H9 (cell line): ENCODE measurements around the gene ACTL8. TPM values are rescaled to one million over a fixed set of nuclear protein-coding genes. Genes with fewer than 3 reads are reported as not detected.

Source experiments
- DNase-seq: peaks from one replicate; pipeline ENCODE4 v3.0.0-alpha.2; 2017
- H2AFZ ChIP-seq: one replicate; pipeline ENCODE4 v1.6.1; 2013; ENCODE audit warnings: mild to moderate bottlenecking, low read length, control low read depth, moderate library complexity
- H2AK5ac ChIP-seq: 2 replicates; pipeline ENCODE4 v1.6.1; 2013; ENCODE audit warnings: low read length, control low read depth, mixed read lengths; ENCODE audit not compliant: insufficient read length
- H2BK120ac ChIP-seq: one replicate; pipeline ENCODE4 v1.6.1; 2013; ENCODE audit warnings: low read depth, mild to moderate bottlenecking, low read length, control low read depth, inconsistent platforms; ENCODE audit not compliant: poor library complexity, severe bottlenecking
- H2BK12ac ChIP-seq: 2 replicates; pipeline ENCODE4 v1.6.1; 2013; ENCODE audit warnings: low read length, control low read depth, mixed read lengths, low read depth; ENCODE audit not compliant: insufficient read length
- H2BK15ac ChIP-seq: 2 replicates; pipeline ENCODE4 v1.6.1; 2013; ENCODE audit warnings: low read depth, low read length, control low read depth
- H2BK20ac ChIP-seq: one replicate; pipeline ENCODE4 v1.6.1; 2013; ENCODE audit warnings: low read depth, mild to moderate bottlenecking, low read length, control low read depth, inconsistent platforms; ENCODE audit not compliant: poor library complexity, severe bottlenecking
- H2BK5ac ChIP-seq: 2 replicates; pipeline ENCODE4 v1.6.1; 2013; ENCODE audit warnings: low read length, control low read depth, mixed read lengths; ENCODE audit not compliant: insufficient read length
- H3K14ac ChIP-seq: 2 replicates; pipeline ENCODE4 v1.6.1; 2013; ENCODE audit warnings: low read length, control low read depth; ENCODE audit not compliant: insufficient read depth
- H3K18ac ChIP-seq: 2 replicates; pipeline ENCODE4 v1.6.1; 2013; ENCODE audit warnings: low read depth, mild to moderate bottlenecking, mixed read lengths, low read length, control low read depth; ENCODE audit not compliant: insufficient read length
- H3K23ac ChIP-seq: 2 replicates; pipeline ENCODE4 v1.6.1; 2013; ENCODE audit warnings: low read length, control low read depth, mixed read lengths, low read depth; ENCODE audit not compliant: insufficient read length
- H3K23me2 ChIP-seq: 2 replicates; pipeline ENCODE4 v1.6.1; 2013; ENCODE audit warnings: low read depth, mild to moderate bottlenecking, mixed read lengths, low read length, control low read depth; ENCODE audit not compliant: insufficient read length, poor library complexity, severe bottlenecking
- H3K27ac ChIP-seq: 2 replicates; pipeline ENCODE4 v1.5.1; 2013; ENCODE audit warnings: low read length, control low read depth, mixed read lengths, low read depth; ENCODE audit not compliant: insufficient read length
- H3K27me3 ChIP-seq: 2 replicates; pipeline ENCODE4 v1.6.1; 2013; ENCODE audit warnings: low read length, control low read depth, inconsistent platforms; ENCODE audit not compliant: insufficient read depth
- H3K4ac ChIP-seq: 2 replicates; pipeline ENCODE4 v1.6.1; 2013; ENCODE audit warnings: low read depth, mild to moderate bottlenecking, control low read depth, inconsistent platforms, low read length, moderate library complexity
- H3K4me1 ChIP-seq: 2 replicates; pipeline ENCODE4 v1.6.1; 2013; ENCODE audit warnings: low read length, control low read depth, inconsistent platforms; ENCODE audit not compliant: insufficient read depth
- H3K4me2 ChIP-seq: 2 replicates; pipeline ENCODE4 v1.6.1; 2013; ENCODE audit warnings: low read length, control low read depth, mixed read lengths; ENCODE audit not compliant: insufficient read length, insufficient read depth
- H3K56ac ChIP-seq: 2 replicates; pipeline ENCODE4 v1.6.1; 2013; ENCODE audit warnings: low read depth, mild to moderate bottlenecking, mixed read lengths, low read length, control low read depth; ENCODE audit not compliant: insufficient read length
- H3K79me1 ChIP-seq: 2 replicates; pipeline ENCODE4 v1.6.1; 2013; ENCODE audit warnings: low read depth, mild to moderate bottlenecking, moderate library complexity, low read length, control low read depth, inconsistent platforms; ENCODE audit not compliant: insufficient read depth, poor library complexity, severe bottlenecking
- H3K79me2 ChIP-seq: 2 replicates; pipeline ENCODE4 v1.6.1; 2013; ENCODE audit warnings: low read length, control low read depth, inconsistent platforms; ENCODE audit not compliant: insufficient read depth
- H3K9ac ChIP-seq: 2 replicates; pipeline ENCODE4 v1.6.1; 2013; ENCODE audit warnings: low read length, control low read depth, mixed read lengths; ENCODE audit not compliant: insufficient read length; ENCODE audit errors: extremely low read depth
- H3K9me3 ChIP-seq: one replicate; pipeline ENCODE4 v1.6.1; 2013; ENCODE audit warnings: low read depth, low read length, inconsistent platforms; ENCODE audit not compliant: control insufficient read depth
- H3T11ph ChIP-seq: one replicate; pipeline ENCODE4 v1.6.1; 2013; ENCODE audit warnings: mild to moderate bottlenecking, low read length, control low read depth, inconsistent platforms
- H4K20me1 ChIP-seq: one replicate; pipeline ENCODE4 v1.6.1; 2013; ENCODE audit not compliant: control insufficient read depth, insufficient read length, insufficient read depth
- H4K5ac ChIP-seq: 2 replicates; pipeline ENCODE4 v1.6.1; 2013; ENCODE audit warnings: low read depth, mild to moderate bottlenecking, mixed read lengths, low read length, control low read depth; ENCODE audit not compliant: insufficient read length
- H4K8ac ChIP-seq: replicated peaks from 2 replicates; pipeline ENCODE4 v1.6.1; 2013; ENCODE audit warnings: low read length, control low read depth, mixed read lengths, low read depth; ENCODE audit not compliant: insufficient read length
- H4K91ac ChIP-seq: 2 replicates; pipeline ENCODE4 v1.6.1; 2013; ENCODE audit warnings: low read depth, mild to moderate bottlenecking, moderate library complexity, mixed read lengths, low read length, control low read depth; ENCODE audit not compliant: insufficient read length
- H3K27ac Mint-ChIP-seq, 3 experiments: 2 replicates in 2 of 3; 3 replicates in 1 of 3; pipeline ENCODE4 v1.8.0; 2020 to 2021; ENCODE audit warnings: mixed read lengths in 3 of 3, mild to moderate bottlenecking in 1 of 3, moderate library complexity in 1 of 3
- H3K27me3 Mint-ChIP-seq: 2 replicates; pipeline ENCODE4 v1.8.0; 2021; ENCODE audit warnings: low read depth, mild to moderate bottlenecking, moderate library complexity, mixed read lengths
- H3K36me3 Mint-ChIP-seq, 3 experiments: 2 replicates in 2 of 3; 3 replicates in 1 of 3; pipeline ENCODE4 v1.8.0; 2020 to 2021; ENCODE audit warnings: low read depth in 3 of 3, mixed read lengths in 3 of 3; ENCODE audit not compliant: insufficient read depth in 1 of 3
- H3K4me1 Mint-ChIP-seq, 2 experiments: 2 replicates each; pipeline ENCODE4 v1.8.0; 2020; ENCODE audit warnings: mixed read lengths in 2 of 2
- H3K4me3 Mint-ChIP-seq, 2 experiments: 2 replicates in 1 of 2; 3 replicates in 1 of 2; pipeline ENCODE4 v1.8.0; 2020 to 2021; ENCODE audit warnings: mild to moderate bottlenecking in 2 of 2, mixed read lengths in 2 of 2, moderate library complexity in 1 of 2
- H3K9me3 Mint-ChIP-seq, 2 experiments: 2 replicates in 1 of 2; 3 replicates in 1 of 2; pipeline ENCODE4 v1.8.0; 2020; ENCODE audit warnings: mild to moderate bottlenecking in 2 of 2, mixed read lengths in 2 of 2, moderate library complexity in 1 of 2
- CTCF ChIP-seq: fragments of 200-600 bp; sonication (generic); conservative IDR thresholded peaks from 3 replicates; pipeline ENCODE4 v1.8.0; 2021; ENCODE audit warnings: antibody characterized with exemption, mild to moderate bottlenecking
- WGBS: extraction: QIAGEN DNeasy Blood & Tissue Kit; methylation state at CpG from one replicate; pipeline ENCODE4 v1.1.7; 2013; ENCODE audit warnings: missing lambda C conversion rate, low lambda C conversion rate, mixed read lengths; ENCODE audit not compliant: insufficient read length; ENCODE audit errors: extremely low coverage; 5-methylcytosine and 5-hydroxymethylcytosine counted together
- total RNA-seq: library from RNA; stranded (reverse); gene quantifications from 2 replicates; pipeline ENCODE4 v1.2.1, GENCODE V29; 2021

Gene ACTL8
- total RNA-seq, 1 experiment from 2014 or later = not detected

- Histone ChIP-seq H3K79me1 (no peaks in the 10 kb centered on the region), H3T11ph (no peak overlapping the region), H4K91ac (no peak overlapping the region), H2AK5ac (no peak overlapping the region), H3K18ac (no peak overlapping the region), H2BK120ac (no peak overlapping the region), H4K20me1 (no peaks in the 10 kb centered on the region), H2BK12ac (no peak overlapping the region), H3K27me3 (no peaks in the 10 kb centered on the region), H3K4ac (no peak overlapping the region), H3K4me2 (no peak overlapping the region), H4K5ac (no peak overlapping the region), H3K9ac (no peak overlapping the region), H3K79me2 (no peaks in the 10 kb centered on the region), H2AFZ (no peak overlapping the region), H4K8ac (no peak overlapping the region), H3K14ac (no peak overlapping the region), H3K4me1 (no peaks in the 10 kb centered on the region), H3K27ac (no peak overlapping the region), H3K23ac (no peak overlapping the region), H3K23me2 (no peaks in the 10 kb centered on the region), H2BK20ac (no peak overlapping the region), H3K56ac (no peak overlapping the region), H3K9me3 (peaks cover 8% of the 10 kb centered on the region), H2BK15ac (no peak overlapping the region), H2BK5ac (no peak overlapping the region)
- H3K27me3 Mint-ChIP-seq = peaks cover 6% of the 10 kb centered on the region
- H3K27ac Mint-ChIP-seq = no peak overlapping the region
- H3K4me3 Mint-ChIP-seq = no peak overlapping the region
- peaks cover 8 to 11% of the 10 kb centered on the region in 2 experiments for H3K4me1 Mint-ChIP-seq
- peaks cover 5 to 15% (median 10%) of the 10 kb centered on the region in 3 experiments; a peak in 6 of 7 replicates for H3K36me3 Mint-ChIP-seq
- no peak for DNase-seq
- TF ChIP-seq CTCF = no peak
- WGBS = no CpG with 5 or more reads among the region's 10 CpGs
- peaks cover 17 to 25% of the 10 kb centered on the region in 2 experiments for H3K9me3 Mint-ChIP-seq
Measured at GRCh38 chr1:17706445-17706844, 48.7 kb upstream of the ACTL8 start.
